ENCODE measurements around the gene CCDC144A. TPM values are rescaled to one million over a fixed set of nuclear protein-coding genes. Genes with fewer than 3 reads are reported as not detected.
"Not testable (repeated sequence)": the region's sequence is repeated elsewhere in the genome, so short reads cannot be mapped to it uniquely, and the experiment has no call there.

CCDC144A gene
- polyA plus RNA-seq, 3 donors, result 0.05 to 0.23 TPM; not detected in 1

GRCh38 chr17:16817201-16817600, 127.2 kb downstream of the CCDC144A start:
- H3K36me3 Mint-ChIP-seq, result no peaks in the 10 kb centered on the region
- no peaks in the 10 kb centered on the region for H3K9me3 Mint-ChIP-seq
- H3K9ac ChIP-seq (ENCODE audit: insufficient read depth, low read length, poor library complexity, severe bottlenecking), result no peak overlapping the region
- no peak overlapping the region for H3K4me2 ChIP-seq (replicated peaks; ENCODE audit: extremely low read depth, low read length, poor library complexity, severe bottlenecking)
- H3K27ac Mint-ChIP-seq, result no peak overlapping the region
- 91% methylated on average over 6 of the region's 7 CpGs for WGBS (ENCODE audit: insufficient coverage)
- H3K4me1 ChIP-seq (ENCODE audit: control insufficient read depth in 1 of 2, insufficient read depth in 2 of 2, low read length in 2 of 2), result no peaks in the 10 kb centered on the region
- H3K36me3 ChIP-seq (replicated peaks in 1 of 2; ENCODE audit: control insufficient read depth in 1 of 2, insufficient read depth in 2 of 2, low read length in 2 of 2), result no peaks in the 10 kb centered on the region
- H3K4me1 Mint-ChIP-seq, result no peaks in the 10 kb centered on the region
- no peak overlapping the region for H3K4me3 Mint-ChIP-seq
- H3K4me3 ChIP-seq (replicated peaks in 1 of 3; ENCODE audit: low read depth in 2 of 3, low read length in 3 of 3), result no peak overlapping the region
- no peak for TF ChIP-seq CTCF (IDR thresholded peaks at IDR 0.05)
- peaks cover 1 to 7% (median 5%) of the 10 kb centered on the region in 3 donors for H3K27me3 Mint-ChIP-seq (ENCODE audit: low read depth in 3 of 3)
- H3K27ac ChIP-seq (ENCODE audit: low read depth in 1 of 2, low read length in 2 of 2), result no peak overlapping the region
- peaks cover 0 to 4% of the 10 kb centered on the region in 2 donors for H3K27me3 ChIP-seq (ENCODE audit: control insufficient read depth in 2 of 2, insufficient read depth in 2 of 2, low read length in 2 of 2)
- no peaks in the 10 kb centered on the region for H3K9me3 ChIP-seq (replicated peaks in 1 of 2; ENCODE audit: control insufficient read depth in 1 of 2, insufficient read depth in 1 of 2, low read length in 2 of 2)
- H2AFZ ChIP-seq (ENCODE audit: insufficient read depth, low read depth, low read length, poor library complexity, severe bottlenecking), result no peak overlapping the region
- intact Hi-C loops (cut with micrococcal nuclease), result no loop called here
- DNase-seq, result no peak
- no peaks in the 10 kb centered on the region for H3K79me2 ChIP-seq (ENCODE audit: insufficient read depth, low read length)
- H4K20me1 ChIP-seq (ENCODE audit: insufficient read depth, low read length), result no peaks in the 10 kb centered on the region

- H3K27me3 Mint-ChIP-seq (ENCODE audit: low read depth in 3 of 3); intact Hi-C loops (cut with micrococcal nuclease); DNase-seq: not testable (repeated sequence)
Observed at GRCh38 chr17:16817940-16818339, 127.9 kb downstream of the CCDC144A start.

More at GRCh38 chr17:16817940-16818339, 127.9 kb downstream of the CCDC144A start:
- not testable (repeated sequence) for H4K20me1 ChIP-seq (ENCODE audit: insufficient read depth, low read length); H3K9ac ChIP-seq (ENCODE audit: insufficient read depth, low read length, poor library complexity, severe bottlenecking); H3K27ac Mint-ChIP-seq; H3K36me3 ChIP-seq (replicated peaks in 1 of 2; ENCODE audit: control insufficient read depth in 1 of 2, insufficient read depth in 2 of 2, low read length in 2 of 2); H3K36me3 Mint-ChIP-seq; H3K4me2 ChIP-seq (replicated peaks; ENCODE audit: extremely low read depth, low read length, poor library complexity, severe bottlenecking); H2AFZ ChIP-seq (ENCODE audit: insufficient read depth, low read depth, low read length, poor library complexity, severe bottlenecking); H3K4me3 Mint-ChIP-seq; H3K79me2 ChIP-seq (ENCODE audit: insufficient read depth, low read length); H3K4me3 ChIP-seq (replicated peaks in 1 of 3; ENCODE audit: low read depth in 2 of 3, low read length in 3 of 3); H3K4me1 ChIP-seq (ENCODE audit: control insufficient read depth in 1 of 2, insufficient read depth in 2 of 2, low read length in 2 of 2); H3K27me3 ChIP-seq (ENCODE audit: control insufficient read depth in 2 of 2, insufficient read depth in 2 of 2, low read length in 2 of 2); H3K4me1 Mint-ChIP-seq; H3K9me3 ChIP-seq (replicated peaks in 1 of 2; ENCODE audit: control insufficient read depth in 1 of 2, insufficient read depth in 1 of 2, low read length in 2 of 2); H3K27ac ChIP-seq (ENCODE audit: low read depth in 1 of 2, low read length in 2 of 2); H3K9me3 Mint-ChIP-seq
- WGBS (ENCODE audit: insufficient coverage), result 90% methylated on average over 2 of the region's 7 CpGs

Measured in CD14-positive monocyte (primary cell).